HepG2 (cell line): ENCODE data around the gene CD101. TPM values are rescaled to one million over a fixed set of nuclear protein-coding genes. Genes with fewer than 3 reads are reported as not detected.
A peak's percentile ranks its signal among the peaks of the same experiment; 100 is the strongest.

Experiments used
- ATAC-seq: fragments of 200-7000 bp; cut with Tn5 transposase; 3 replicates; pipeline ENCODE4 v1.9.1; 2020; ENCODE audit warnings: mild to moderate bottlenecking, moderate library complexity
- BruUV-seq: library from RNA; stranded (reverse); fragments of 400-500 nt; replicated peaks from 2 replicates; lab custom pipeline; 2021; lab: Mats Ljungman, UMichigan
- CTCF ChIA-PET: fragments of 300-600 bp; formaldehyde crosslinking; extraction: SDS; loops from one replicate; lab custom pipeline; 2021; ENCODE audit warnings: low total read pairs, inconsistent platforms, low intra/inter-chr PET ratio; lab: Yijun Ruan, JAX
- POLR2A ChIA-PET: fragments of 350-600 bp; sonication (Branson Sonifier 250); formaldehyde crosslinking; loops from one replicate; lab custom pipeline; 2020; ENCODE audit warnings: antibody characterized with exemption, inconsistent platforms; lab: Yijun Ruan, JAX
- DNase-seq: peaks from one replicate; pipeline ENCODE4 v3.0.0-alpha.2; 2015; ENCODE audit warnings: low spot score
- FAIRE-seq: peaks from 3 replicates; lab custom pipeline; 2011; peaks lifted over from hg19 to GRCh38; lab: Jason Lieb, UNC
- H2AFZ ChIP-seq: one replicate; pipeline ENCODE4 v1.6.1; 2011; ENCODE audit warnings: low read length, inconsistent platforms
- H3K27ac ChIP-seq: fragments of 300-600 bp; 3 replicates; pipeline ENCODE4 v1.8.0; 2011; ENCODE audit warnings: mixed run types, mild to moderate bottlenecking, mixed read lengths, low read length, inconsistent platforms; ENCODE audit not compliant: insufficient read depth; ENCODE audit errors: extremely low read length
- H3K27me3 ChIP-seq, 2 experiments: fragments of 200-600 bp in 1 of 2; 2 replicates in 1 of 2; 3 replicates in 1 of 2; pipeline versions ENCODE4 v1.6.0 to v1.8.0; 2011; ENCODE audit warnings: low read length in 2 of 2, mild to moderate bottlenecking in 2 of 2, moderate library complexity in 2 of 2, inconsistent platforms in 1 of 2; ENCODE audit not compliant: insufficient read depth in 2 of 2, control insufficient read depth in 1 of 2
- H3K36me3 ChIP-seq, 2 experiments: fragments of 200-600 bp in 1 of 2; replicated peaks in 1 of 2; 2 replicates in 1 of 2; 3 replicates in 1 of 2; pipeline versions ENCODE4 v1.5.1 to v1.8.0; 2011; ENCODE audit warnings: low read length in 2 of 2, inconsistent platforms in 1 of 2; ENCODE audit not compliant: insufficient read depth in 2 of 2, control insufficient read depth in 1 of 2
- H3K4me1 ChIP-seq: 2 replicates; pipeline ENCODE4 v1.5.1; 2012; ENCODE audit warnings: low read length, inconsistent platforms; ENCODE audit not compliant: insufficient read depth
- H3K4me2 ChIP-seq: 2 replicates; pipeline ENCODE4 v1.6.0; 2011; ENCODE audit warnings: low read depth, low read length, inconsistent platforms
- H3K4me3 ChIP-seq, 3 experiments: fragments of 200-600 bp in 1 of 3; sonication (generic), shearing (Covaris generic) in 1 of 3; replicated peaks in 1 of 3; 2 replicates each; pipeline ENCODE4 v1.5.1; 2011 to 2016; ENCODE audit warnings: low read length in 3 of 3, inconsistent platforms in 2 of 3, low read depth in 2 of 3, mild to moderate bottlenecking in 2 of 3, control low read depth in 1 of 3, mixed read lengths in 1 of 3; ENCODE audit not compliant: insufficient read depth in 1 of 3
- H3K79me2 ChIP-seq: one replicate; pipeline ENCODE4 v1.6.1; 2011; ENCODE audit warnings: low read length, inconsistent platforms; ENCODE audit not compliant: insufficient read depth
- H3K9ac ChIP-seq: 2 replicates; pipeline ENCODE4 v1.6.0; 2011; ENCODE audit warnings: mild to moderate bottlenecking, low read depth, low read length, inconsistent platforms; ENCODE audit not compliant: insufficient read depth
- H3K9me3 ChIP-seq: 2 replicates; pipeline ENCODE4 v1.5.1; 2012; ENCODE audit warnings: mild to moderate bottlenecking, low read length
- H4K20me1 ChIP-seq: 2 replicates; pipeline ENCODE4 v1.6.0; 2011; ENCODE audit warnings: inconsistent platforms, mild to moderate bottlenecking, low read length, moderate library complexity; ENCODE audit not compliant: insufficient read depth
- ARNTL ChIP-seq: sonication (generic); formaldehyde crosslinking; IDR thresholded peaks from 2 replicates; pipeline ENCODE4 v1.4.0; 2020; ENCODE audit warnings: mild to moderate bottlenecking, missing genetic modification reagents
- ATF1 ChIP-seq: IDR thresholded peaks from 2 replicates; pipeline ENCODE4 v1.6.1; 2016; ENCODE audit warnings: mild to moderate bottlenecking, control low read depth
- MLLT10 ChIP-seq: sonication (generic); formaldehyde crosslinking; IDR thresholded peaks from 2 replicates; pipeline ENCODE4 v1.4.0; 2020; ENCODE audit warnings: missing genetic modification reagents
- RBAK ChIP-seq: sonication (generic); formaldehyde crosslinking; IDR thresholded peaks from 2 replicates; pipeline ENCODE4 v1.5.1; 2020; ENCODE audit warnings: mild to moderate bottlenecking, missing genetic modification reagents
- RCOR2 ChIP-seq: IDR thresholded peaks from 2 replicates; pipeline ENCODE4 v1.6.1; 2016; ENCODE audit warnings: missing biosample characterization, missing genetic modification reagents
- RFXAP ChIP-seq: sonication (generic); formaldehyde crosslinking; IDR thresholded peaks from 2 replicates; pipeline ENCODE4 v1.4.0; 2020; ENCODE audit warnings: missing genetic modification reagents, borderline replicate concordance
- SRSF4 ChIP-seq: fragments of 200-400 bp; formaldehyde crosslinking; IDR thresholded peaks from one replicate; pipeline ENCODE4 v1.6.1; 2018; ENCODE audit warnings: mild to moderate bottlenecking, low read depth, low read length, moderate library complexity; ENCODE audit not compliant: poor library complexity, severe bottlenecking
- U2AF2 ChIP-seq: fragments of 200-400 bp; formaldehyde crosslinking; IDR thresholded peaks from 2 replicates; pipeline ENCODE4 v1.6.1; 2017; ENCODE audit warnings: low read depth, mild to moderate bottlenecking, low read length
- ZNF138 ChIP-seq: sonication (generic); formaldehyde crosslinking; IDR thresholded peaks from 2 replicates; pipeline ENCODE4 v1.5.0; 2020; ENCODE audit warnings: mild to moderate bottlenecking, low read depth, missing genetic modification reagents
- ZNF354B ChIP-seq: sonication (generic); formaldehyde crosslinking; IDR thresholded peaks from 2 replicates; pipeline ENCODE4 v1.8.0; 2022; ENCODE audit warnings: mild to moderate bottlenecking, missing genetic modification reagents
- ZNF484 ChIP-seq: sonication (generic); formaldehyde crosslinking; IDR thresholded peaks from 2 replicates; pipeline ENCODE4 v1.5.1; 2020; ENCODE audit warnings: mild to moderate bottlenecking, low read depth, missing genetic modification reagents, borderline replicate concordance
- ZNF570 ChIP-seq: sonication (generic); formaldehyde crosslinking; IDR thresholded peaks from 2 replicates; pipeline ENCODE4 v1.4.0; 2020; ENCODE audit warnings: mild to moderate bottlenecking, missing genetic modification reagents, borderline replicate concordance
- ZNF598 ChIP-seq: sonication (generic); formaldehyde crosslinking; IDR thresholded peaks from 2 replicates; pipeline ENCODE4 v1.5.1; 2020; ENCODE audit warnings: mild to moderate bottlenecking, missing genetic modification reagents, borderline replicate concordance
- ZNF724P ChIP-seq: sonication (generic); formaldehyde crosslinking; IDR thresholded peaks from 2 replicates; pipeline ENCODE4 v1.8.0; 2022; ENCODE audit warnings: missing genetic modification reagents, borderline replicate concordance
- WGBS: methylation state at CpG from one replicate; pipeline ENCODE4 v1.1.6; 2017; ENCODE audit warnings: low lambda C conversion rate; 5-methylcytosine and 5-hydroxymethylcytosine counted together
- in situ Hi-C: cut with HindIII; loops from 2 replicates; pipeline ENCODE4 v1.10.0; 2017; ENCODE audit warnings: low pct_unique_long_range_greater_than_20kb; ENCODE audit not compliant: extremely low pct_ligation_motif_present
- intact Hi-C: fragments of 100-400 bp; cut with micrococcal nuclease; formaldehyde crosslinking; loops from one replicate; pipeline ENCODE4 v1.10.0; 2022; ENCODE audit not compliant: unreplicated experiment
- polyA plus RNA-seq, 8 experiments: library from polyadenylated mRNA; depleted of rRNA in 3 of 8; stranded (reverse) in 7 of 8; unstranded in 1 of 8; fragments of >200 nt; fragmentation: Illumina TruSeq in 4 of 8; extraction: Trizol in 4 of 8; gene quantifications; 2 replicates each; pipeline versions ENCODE4 v1.2.1 to v1.2.3, GENCODE V29; 2011 to 2016; ENCODE audit warnings: low read depth in 4 of 8, missing spikeins in 1 of 8, mixed read lengths in 1 of 8; ENCODE audit not compliant: insufficient read depth in 1 of 8
- total RNA-seq, 5 experiments: library from RNA; depleted of rRNA; stranded (reverse); fragments of >200 nt; fragmentation: Illumina TruSeq; extraction: Trizol; gene quantifications; 2 replicates each; pipeline ENCODE4 v1.2.3, GENCODE V29; 2016; ENCODE audit warnings: low read depth in 1 of 5
- TF ChIP-seq, protein P1 (sequence below): sonication (generic); formaldehyde crosslinking; IDR thresholded peaks from 2 replicates; pipeline ENCODE4 v1.5.1; 2020; ENCODE audit warnings: mild to moderate bottlenecking, missing genetic modification reagents, borderline replicate concordance
- TF ChIP-seq, protein P2 (sequence below): sonication (generic); formaldehyde crosslinking; IDR thresholded peaks from 2 replicates; pipeline ENCODE4 v1.9.0; 2021; ENCODE audit warnings: missing genetic modification reagents, mild to moderate bottlenecking, borderline replicate concordance

The CD101 gene
- total and polyA plus RNA-seq, 2 of the 13 experiments (the other 11 are each of a cell fraction or from before 2014, with no cell fraction given): 0.05 to 0.09 TPM

DNA sequence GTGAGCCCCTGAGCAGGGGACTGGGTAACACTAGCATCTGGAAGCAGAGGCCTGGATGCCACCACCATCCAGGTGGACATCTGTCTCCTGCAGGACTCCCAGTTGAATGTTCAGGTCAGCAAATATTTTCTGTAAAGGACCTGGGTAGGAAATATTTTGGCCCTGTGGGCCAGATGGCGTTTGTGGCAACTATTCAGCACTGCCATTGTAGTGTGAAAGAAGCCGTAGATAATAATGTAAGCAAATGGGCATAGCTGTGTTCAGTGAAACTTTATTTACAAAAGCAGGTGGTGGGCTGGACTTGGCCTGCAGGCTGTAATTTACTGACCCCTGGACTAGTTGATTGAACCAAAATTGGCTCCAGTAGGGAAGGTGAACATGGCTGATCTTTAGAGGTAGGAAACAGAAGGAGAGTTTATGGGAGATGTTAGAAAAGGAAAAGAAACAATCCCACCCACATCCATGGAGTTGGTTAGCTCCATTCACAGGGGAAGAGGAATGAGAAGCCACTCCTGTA is 20.0 kb upstream of the CD101 start:
- no TSS peak for BruUV-seq
- in situ Hi-C loops: no loop called here

DNA sequence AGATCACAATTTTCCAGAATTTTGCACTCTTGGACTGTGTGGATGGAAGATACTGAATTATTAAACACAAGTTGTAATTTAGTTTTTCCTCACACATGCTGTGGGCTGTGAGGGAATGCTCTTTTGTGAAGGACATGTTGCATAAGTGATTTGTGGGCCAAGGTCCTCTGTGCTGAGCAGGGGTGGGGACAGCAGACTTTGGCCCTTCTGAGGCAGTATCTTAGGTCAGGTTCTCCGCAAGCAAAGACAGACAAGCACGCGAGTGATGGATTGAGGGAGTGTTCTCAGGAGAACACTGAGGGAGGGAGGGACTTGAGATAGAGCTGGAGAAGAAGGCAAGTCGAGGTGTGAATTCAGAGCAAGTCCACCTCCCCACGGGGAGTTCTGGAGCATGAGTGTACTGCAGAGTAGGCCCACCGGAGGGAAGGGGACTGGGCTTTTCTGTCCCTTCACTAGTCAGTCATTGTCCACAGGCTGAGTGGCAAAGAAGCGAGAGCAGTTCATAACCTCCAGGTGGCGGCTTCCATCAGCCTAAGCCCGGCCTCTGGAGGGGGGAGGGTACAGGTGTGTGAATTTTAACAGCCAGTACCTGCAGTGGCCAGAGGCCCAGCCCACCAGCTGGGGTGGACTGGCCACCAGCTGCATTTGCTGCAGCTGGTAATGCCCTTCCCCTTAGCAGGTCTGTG is 19.1 kb upstream of the CD101 start:
- intact Hi-C loops: no loop called here
- in situ Hi-C loops: no loop called here
- H2AFZ ChIP-seq: no peak overlapping the region
- H3K36me3 ChIP-seq: no peaks in the 10 kb centered on the region
- no peak overlapping the region for H3K27ac ChIP-seq
- no peak overlapping the region for H3K9ac ChIP-seq
- H4K20me1 ChIP-seq: no peaks in the 10 kb centered on the region
- peak; percentile 94 for ATAC-seq
- ChIA-PET POLR2A (no interaction called here), CTCF (no interaction called here)
- DNase-seq: peak; percentile 32
- H3K4me2 ChIP-seq: peak overlapping the region; percentile 11
- H3K27me3 ChIP-seq: no peaks in the 10 kb centered on the region
- H3K9me3 ChIP-seq: no peaks in the 10 kb centered on the region
- H3K79me2 ChIP-seq: no peaks in the 10 kb centered on the region
- no peak overlapping the region for H3K4me3 ChIP-seq
- WGBS: 2% methylated on average over 6 of the region's 9 CpGs
- BruUV-seq: no TSS peak
- peaks cover 26% of the 10 kb centered on the region for H3K4me1 ChIP-seq
- peak; percentile 60 for FAIRE-seq
- no peak for TF ChIP-seq MLLT10 (CRISPR knock-in tag)
- no peak for TF ChIP-seq U2AF2
- no peak for TF ChIP-seq RFXAP
- TF ChIP-seq, protein P1, sequence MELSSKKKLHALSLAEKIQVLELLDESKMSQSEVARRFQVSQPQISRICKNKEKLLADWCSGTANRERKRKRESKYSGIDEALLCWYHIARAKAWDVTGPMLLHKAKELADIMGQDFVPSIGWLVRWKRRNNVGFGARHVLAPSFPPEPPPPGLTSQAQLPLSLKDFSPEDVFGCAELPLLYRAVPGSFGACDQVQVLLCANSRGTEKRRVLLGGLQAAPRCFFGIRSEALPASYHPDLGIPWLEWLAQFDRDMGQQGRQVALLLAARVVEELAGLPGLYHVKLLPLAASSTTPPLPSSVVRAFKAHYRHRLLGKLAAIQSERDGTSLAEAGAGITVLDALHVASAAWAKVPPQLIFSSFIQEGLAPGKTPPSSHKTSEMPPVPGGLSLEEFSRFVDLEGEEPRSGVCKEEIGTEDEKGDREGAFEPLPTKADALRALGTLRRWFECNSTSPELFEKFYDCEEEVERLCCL: no peak
- TF ChIP-seq ZNF570: no peak
- TF ChIP-seq, protein P2, sequence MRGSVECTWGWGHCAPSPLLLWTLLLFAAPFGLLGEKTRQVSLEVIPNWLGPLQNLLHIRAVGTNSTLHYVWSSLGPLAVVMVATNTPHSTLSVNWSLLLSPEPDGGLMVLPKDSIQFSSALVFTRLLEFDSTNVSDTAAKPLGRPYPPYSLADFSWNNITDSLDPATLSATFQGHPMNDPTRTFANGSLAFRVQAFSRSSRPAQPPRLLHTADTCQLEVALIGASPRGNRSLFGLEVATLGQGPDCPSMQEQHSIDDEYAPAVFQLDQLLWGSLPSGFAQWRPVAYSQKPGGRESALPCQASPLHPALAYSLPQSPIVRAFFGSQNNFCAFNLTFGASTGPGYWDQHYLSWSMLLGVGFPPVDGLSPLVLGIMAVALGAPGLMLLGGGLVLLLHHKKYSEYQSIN (CRISPR knock-in tag): no peak
- TF ChIP-seq RBAK (CRISPR knock-in tag): no peak
- TF ChIP-seq ATF1 (CRISPR knock-in tag): no peak
- TF ChIP-seq RCOR2 (CRISPR knock-in tag): no peak
- no peak for TF ChIP-seq ZNF138 (CRISPR knock-in tag)
- TF ChIP-seq ZNF598 (CRISPR knock-in tag): no peak
- no peak for TF ChIP-seq ZNF724P
- no peak for TF ChIP-seq ZNF484 (CRISPR knock-in tag)
- no peak for TF ChIP-seq ZNF354B (CRISPR knock-in tag)

More for the DNA sequence above, 20.0 kb upstream of the CD101 start:
- no peak overlapping the region for H3K27ac ChIP-seq
- WGBS: 62% methylated on average over 2 of the region's 2 CpGs
- no peak overlapping the region for H3K9ac ChIP-seq
- no peak for TF ChIP-seq SRSF4
- 0 out of 2 replicates have a peak, but pooled peaks have one; percentile 14 for TF ChIP-seq ARNTL (CRISPR knock-in tag)
- TF ChIP-seq, all 625 proteins: peak for 1
- DNase-seq: no peak
- Histone ChIP-seq H3K4me2 (no peak overlapping the region), H3K9me3 (no peaks in the 10 kb centered on the region), H3K36me3 (no peaks in the 10 kb centered on the region), H3K4me1 (peaks cover 20% of the 10 kb centered on the region), H3K4me3 (no peak overlapping the region), H2AFZ (no peak overlapping the region), H3K27me3 (no peaks in the 10 kb centered on the region), H3K79me2 (no peaks in the 10 kb centered on the region), H4K20me1 (no peaks in the 10 kb centered on the region)
- intact Hi-C loops: no loop called here
- CTCF ChIA-PET: no interaction called here
- no peak for ATAC-seq
- no peak for FAIRE-seq
- POLR2A ChIA-PET: no interaction called here
